ENCODE measurements around the gene NVL.

- TF ChIP-seq ELF1 (IDR thresholded peaks at IDR 0.05; ENCODE audit: borderline replicate concordance, low read depth) (no peak), ATF3 (IDR thresholded peaks at IDR 0.05) (no peak)
Observed at GRCh38 chr1:224219011-224219611, 110.9 kb downstream of the NVL start.

Measured in HCT116 (cell line).